GM19193 (cell line): ENCODE data around the gene DOCK10.
A peak's percentile ranks its signal among the peaks of the same experiment; 100 is the strongest.

Experiments used
- POLR2A ChIP-seq: IDR thresholded peaks from 4 replicates; pipeline ENCODE4 v1.6.1; 2011; ENCODE audit not compliant: insufficient read depth, insufficient read length; ENCODE audit errors: extremely low read depth

The DOCK10 gene

DNA sequence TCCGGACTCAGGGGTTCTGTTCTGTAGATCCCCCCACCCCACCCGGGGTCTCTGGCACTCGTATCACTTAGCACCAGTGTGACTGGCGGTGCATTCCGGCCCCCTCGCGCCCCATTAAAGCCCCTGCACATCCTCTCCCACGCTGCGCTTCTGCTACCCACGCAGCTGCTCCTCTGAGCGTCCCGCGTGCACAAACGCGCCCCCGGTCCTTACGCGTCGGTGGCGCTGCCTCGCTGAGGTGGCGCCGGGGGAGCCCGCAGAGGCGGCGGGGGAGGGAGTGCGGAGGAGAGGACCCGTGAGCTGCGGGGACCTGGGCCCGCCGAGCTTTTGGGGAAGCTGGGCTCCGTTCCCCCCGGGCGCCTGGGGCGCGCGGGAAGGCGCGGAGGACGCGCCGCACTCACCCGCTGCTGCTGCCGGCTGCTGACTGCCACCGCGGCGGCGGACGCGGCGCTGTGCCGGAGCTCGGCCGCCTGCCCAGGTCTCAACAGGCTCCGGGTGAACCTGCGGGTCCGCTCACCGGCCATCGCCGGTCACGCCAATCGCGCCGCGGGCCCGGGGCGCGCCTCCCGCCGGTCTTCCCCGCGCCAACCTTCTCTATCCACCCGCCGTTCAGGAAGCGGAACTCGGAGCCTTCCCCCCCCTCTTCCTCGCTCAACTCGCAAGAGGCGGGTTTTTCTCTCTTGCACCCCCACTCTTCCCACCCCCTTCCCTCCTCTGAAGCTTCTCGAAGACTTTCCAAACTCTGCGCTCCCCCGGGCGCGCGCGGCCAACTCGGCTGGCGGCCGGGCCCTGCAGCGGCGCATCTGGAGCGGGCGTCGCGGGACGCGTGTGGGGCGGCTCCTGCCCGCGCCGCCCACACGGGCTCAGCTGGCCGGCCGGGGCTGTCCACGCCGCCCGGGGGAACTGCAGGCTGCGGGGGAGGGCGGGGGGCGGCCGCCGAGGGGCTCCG, at the start of gene DOCK10:
TSS of gene DOCK10 (minus strand) at position 618 of the 949 bp plus-strand sequence. CDS start at position 524, 94 bp downstream.
- TF ChIP-seq POLR2A = peak; percentile 17

DNA sequence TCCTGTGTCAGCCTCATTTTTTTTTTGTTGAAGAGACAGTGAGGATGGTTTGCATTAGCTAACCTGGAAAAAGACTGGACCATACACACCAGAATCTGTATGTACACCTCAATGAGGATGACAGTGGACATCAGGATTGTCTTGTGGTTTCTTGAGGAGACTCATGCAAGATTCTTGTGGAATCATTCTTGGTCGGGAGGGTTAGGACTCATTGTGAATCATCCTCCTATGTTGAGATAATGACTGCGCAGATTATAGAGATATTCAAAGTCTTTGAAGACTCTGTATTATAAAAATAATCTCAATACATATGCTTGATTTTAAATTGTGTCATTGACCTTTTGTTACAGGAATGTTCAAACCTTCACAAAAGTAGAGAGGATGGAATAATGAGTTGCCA, 49.1 kb upstream of the DOCK10 start:
- TF ChIP-seq POLR2A = no peak

DNA sequence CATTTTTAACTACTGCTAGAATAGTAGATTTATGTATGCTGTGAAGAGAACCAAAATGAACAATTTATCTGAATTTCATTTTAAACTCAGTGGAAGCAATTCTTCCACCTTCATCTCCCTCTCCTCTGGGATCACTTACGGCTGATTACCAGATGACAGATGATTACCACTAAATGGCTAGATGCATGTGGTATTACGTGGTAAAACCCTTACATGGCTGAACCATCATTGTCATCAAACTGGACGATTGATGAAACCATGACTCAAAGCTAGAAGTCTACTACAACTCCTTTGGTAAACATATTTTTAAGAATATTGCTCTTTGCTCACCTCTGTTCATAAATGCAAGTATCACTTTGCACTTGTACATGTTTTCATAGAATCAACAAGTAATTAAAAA, 48.5 kb upstream of the DOCK10 start:
- TF ChIP-seq POLR2A = no peak

DNA sequence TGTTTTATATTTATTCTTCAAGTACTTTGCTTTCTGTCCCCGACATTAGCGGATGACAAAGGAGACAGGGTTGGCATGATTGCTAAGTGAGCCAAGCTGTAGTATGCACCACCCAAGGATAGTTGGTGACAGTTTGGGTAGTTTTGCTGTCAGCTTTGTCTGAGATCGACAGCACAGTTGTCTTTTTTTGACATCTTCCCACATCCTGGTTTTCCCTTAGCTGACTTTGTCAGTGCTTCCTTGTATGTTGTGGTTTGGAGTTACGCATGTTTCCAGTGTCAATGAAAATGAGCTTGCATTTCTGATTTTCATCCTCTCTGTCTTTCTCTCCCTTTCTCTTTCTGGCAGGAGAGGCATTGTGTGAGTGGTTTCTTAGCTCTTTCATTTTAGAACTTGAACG, 44.6 kb upstream of the DOCK10 start:
- no peak for TF ChIP-seq POLR2A

DNA sequence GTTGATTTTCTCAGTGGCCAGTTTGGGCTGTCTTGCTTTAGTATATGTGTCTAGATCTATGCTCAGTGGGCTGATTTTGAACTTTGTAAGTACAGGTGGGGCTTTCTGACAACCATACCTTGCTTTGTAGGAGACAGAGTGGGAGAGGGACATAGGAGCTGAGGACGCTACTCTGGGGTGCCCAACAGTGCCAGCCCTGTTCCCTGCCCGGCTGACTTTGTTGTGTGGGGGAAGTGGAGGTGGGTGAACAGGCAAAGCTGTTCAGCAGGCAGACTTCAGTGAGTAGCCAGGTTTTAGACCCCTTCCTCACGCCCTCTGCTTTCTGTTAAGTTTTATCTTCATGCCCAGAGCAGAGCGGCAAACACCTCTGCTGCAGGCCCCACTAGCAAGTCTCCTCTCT, 44.2 kb upstream of the DOCK10 start:
- TF ChIP-seq POLR2A = no peak

DNA sequence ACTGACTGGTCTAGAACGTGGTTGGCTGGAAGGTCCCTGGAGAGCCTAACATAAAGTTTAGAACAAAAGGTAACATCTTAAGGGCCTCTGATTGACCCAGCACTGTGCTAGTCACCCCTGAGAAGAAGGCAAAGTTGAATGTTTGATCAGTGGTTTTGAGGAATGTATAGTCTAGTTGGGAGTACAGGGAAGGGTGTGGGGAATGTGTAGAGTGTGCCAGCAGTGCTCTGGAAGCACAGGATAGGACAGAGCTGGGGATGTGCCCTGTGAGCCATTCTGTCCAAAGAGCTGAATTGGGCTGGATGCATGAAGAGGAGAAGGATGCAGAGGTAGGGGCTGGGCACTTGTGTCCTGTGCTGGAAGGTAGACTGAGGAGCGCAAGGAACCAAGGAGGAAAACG, 41.0 kb upstream of the DOCK10 start:
- TF ChIP-seq POLR2A = no peak

DNA sequence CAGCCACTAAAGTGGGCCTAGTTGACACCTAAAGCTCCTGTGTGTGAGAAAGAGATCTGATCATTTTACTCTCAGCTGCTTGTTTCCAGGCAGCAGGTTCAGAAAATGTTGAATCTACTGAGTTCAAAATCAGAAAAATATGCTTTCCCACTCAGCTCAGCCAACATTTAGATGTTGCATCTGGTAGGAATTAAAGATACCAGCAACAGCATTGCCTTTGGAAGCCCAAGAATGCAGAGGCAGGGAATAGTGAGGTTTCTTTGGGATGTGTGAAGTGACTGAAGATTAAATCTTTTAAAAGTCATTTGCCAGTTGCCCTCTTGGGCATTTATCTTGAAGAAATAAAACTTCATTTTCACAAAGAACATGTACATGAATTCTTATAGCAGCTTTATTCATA, 33.9 kb upstream of the DOCK10 start:
- no peak for TF ChIP-seq POLR2A

DNA sequence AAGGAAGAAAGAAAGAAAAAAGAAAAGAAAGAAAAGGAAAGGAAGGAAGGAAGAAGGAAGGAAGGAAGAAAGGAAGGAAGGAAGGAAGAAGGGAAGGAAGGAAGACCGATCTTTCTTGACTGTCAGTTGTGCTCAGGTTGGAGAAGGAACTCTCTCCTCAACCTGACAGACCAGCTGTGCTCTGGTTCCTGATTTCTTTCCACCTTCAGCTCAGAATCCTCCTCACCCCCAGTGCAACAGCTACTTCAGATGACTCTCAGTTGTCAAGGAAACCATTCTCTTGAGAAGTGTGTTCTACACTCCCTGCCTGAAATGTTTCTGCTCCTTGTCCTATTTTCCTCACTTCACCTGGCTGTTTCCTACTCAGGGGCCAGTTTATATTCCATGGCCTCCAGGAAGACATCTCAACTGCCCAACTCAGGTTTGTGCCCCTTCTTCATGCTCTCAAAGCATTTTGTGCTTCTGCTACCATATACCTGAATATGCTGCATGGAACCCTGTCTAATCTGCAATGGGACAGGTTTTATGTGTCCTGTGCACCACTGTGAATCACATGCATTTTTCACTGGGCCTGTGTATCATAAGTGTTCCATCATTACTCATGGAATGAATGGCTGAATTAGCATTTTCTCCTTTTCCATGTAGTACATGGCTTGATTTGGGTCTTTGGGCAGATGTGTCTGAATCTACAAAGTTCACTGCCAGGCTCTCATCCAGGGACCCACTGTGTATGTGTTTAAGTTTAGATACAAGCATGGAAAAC, 32.8 kb upstream of the DOCK10 start:
- no peak for TF ChIP-seq POLR2A

DNA sequence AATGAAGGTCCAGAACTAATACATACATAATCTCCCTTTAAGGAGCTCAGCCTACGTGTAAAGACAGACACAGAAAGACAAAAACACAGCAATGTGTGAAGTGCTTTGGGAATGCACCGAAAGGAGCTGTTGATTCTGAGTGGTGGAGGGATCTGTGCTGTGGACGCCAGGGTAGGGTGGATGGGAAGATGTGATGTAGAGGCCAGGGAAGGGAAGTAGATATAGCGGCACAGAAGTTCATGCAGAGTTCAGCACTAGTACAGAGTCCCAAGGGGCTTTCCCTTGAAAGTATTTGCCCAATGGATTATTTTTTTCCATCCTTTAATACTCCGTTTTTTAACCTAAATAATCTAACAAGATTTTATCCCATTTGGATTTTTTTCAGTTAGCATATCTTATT, 32.1 kb upstream of the DOCK10 start:
- no peak for TF ChIP-seq POLR2A

DNA sequence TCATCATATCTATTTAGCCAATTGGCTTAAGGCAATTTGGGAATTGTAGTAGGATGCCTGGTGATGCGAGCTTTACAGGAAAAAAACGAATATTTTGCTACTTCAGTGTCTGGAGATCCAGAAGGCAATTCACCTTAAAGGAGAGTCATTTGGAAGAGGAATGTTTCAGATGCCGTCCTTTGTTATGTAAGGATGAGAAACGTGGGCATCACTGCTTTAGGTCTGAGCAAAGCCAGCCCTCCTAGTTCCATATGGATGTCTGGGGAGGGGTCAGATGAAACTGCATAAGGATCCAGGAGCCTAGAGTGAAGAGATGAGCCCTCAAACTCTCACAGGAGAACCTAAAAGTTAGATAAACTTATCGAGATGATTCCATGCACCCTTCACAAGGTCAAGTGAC, 30.9 kb upstream of the DOCK10 start:
- TF ChIP-seq POLR2A = no peak

DNA sequence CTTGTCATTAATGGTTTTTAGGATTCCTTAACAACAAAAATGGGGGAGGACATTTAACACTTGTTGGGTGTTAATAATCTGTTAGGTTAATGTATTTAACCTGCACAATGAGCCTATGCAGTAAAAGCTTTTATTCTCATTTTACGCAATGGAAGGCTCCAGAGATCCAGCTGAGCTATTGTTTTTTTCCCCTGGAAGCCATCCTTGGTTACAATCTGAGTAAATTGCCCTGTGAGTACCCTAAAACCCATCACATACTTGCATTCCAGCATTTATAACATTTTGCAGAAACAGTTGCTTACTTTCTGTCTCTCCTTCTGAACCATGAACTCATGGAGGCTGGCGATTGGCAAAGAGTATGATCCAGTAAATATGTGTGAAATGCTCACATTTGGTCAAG, 30.2 kb upstream of the DOCK10 start:
- no peak for TF ChIP-seq POLR2A

DNA sequence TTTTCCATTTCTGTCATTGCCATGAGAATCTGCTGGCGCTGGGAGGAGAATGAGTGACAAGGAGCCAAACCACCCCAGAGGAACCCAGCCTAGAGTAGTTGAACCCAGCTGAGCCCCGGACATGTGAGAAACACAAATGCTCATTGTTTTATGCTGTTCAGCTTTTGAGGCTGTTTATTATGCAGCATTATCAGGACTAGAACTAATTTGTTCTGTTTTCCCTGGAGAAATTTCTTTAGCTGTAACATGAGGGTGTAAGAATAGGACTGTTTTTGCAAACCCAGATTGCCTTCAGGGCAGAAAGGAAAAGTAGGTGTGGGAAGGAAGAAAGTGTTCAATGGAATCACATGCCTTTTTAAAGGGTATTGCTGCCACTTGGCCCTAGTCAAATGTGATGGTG, 28.5 kb upstream of the DOCK10 start:
- no peak for TF ChIP-seq POLR2A

DNA sequence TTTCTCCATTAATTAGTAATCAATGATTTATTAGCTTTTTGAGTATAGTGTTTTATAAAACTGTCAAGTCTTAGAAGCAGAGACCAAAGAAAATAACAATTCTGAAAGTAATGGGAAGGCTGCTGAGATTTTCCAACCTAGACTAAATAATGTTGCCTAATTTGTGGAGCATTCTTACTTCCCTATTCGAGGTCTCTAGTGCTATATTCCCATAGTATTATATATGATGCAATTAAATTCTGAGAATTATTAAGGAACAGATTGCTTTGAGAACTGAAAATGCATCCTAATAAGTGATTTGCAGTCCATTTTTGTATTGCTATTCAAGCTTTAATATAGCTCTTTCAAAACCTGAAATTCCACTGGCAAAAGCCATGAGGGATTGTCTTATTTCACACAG, 27.7 kb upstream of the DOCK10 start:
- TF ChIP-seq POLR2A = no peak

DNA sequence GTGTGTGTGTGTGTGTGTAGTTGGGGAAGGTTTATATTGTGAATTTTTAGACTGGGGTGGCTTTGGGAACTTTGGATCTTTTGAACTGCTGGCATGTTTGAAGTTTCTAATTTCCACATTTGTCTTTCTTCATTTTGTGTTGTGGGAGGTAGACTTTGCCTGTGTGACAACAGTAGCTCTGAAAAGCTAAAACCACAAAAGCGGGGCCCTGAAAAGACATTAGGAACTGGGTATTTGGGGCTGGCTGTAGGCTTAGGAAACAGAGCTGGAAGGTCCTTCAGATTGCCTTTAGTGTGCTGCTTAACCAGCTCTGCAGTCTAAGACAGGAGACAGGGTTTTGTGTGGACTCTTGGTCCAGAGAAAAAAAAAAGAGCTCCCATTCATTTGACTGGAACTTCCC, 27.2 kb upstream of the DOCK10 start:
- no peak for TF ChIP-seq POLR2A

DNA sequence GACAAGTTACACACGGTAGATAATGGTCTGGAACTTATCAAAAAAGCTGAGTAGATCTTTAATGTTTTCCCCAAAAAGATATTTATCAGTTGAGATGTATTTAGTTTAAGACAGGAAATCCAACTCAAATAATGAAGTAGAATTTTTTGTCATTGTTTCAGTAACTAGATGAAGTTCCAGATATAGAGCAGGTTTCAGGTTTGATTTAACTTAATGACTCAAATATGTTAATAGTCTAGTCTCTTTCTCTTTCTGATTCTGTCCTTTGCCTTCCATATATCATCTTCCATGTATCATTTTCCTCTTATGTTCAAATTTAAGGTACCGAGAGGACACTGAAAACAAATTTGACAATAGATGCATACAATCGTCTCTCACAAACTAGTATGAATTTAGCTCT, 23.6 kb upstream of the DOCK10 start:
- no peak for TF ChIP-seq POLR2A

DNA sequence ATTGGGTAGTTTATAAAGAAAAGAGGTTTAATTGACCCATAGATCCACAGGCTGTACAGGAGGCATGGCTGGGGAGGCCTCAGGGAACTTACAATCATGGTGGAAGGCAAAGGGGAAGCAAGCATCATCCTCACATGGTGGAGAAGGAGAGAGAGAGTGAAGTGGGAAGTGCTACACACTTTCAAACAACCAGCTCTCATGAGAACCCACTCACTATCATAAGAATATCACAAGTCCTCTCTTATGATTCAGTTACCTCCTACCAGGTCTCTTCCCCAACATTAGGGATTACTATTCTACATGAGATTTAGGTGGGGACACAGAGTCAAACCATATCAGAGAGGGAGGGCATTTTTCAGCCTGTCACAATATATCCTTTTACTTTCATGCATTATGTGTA, 22.7 kb upstream of the DOCK10 start:
- TF ChIP-seq POLR2A = no peak

DNA sequence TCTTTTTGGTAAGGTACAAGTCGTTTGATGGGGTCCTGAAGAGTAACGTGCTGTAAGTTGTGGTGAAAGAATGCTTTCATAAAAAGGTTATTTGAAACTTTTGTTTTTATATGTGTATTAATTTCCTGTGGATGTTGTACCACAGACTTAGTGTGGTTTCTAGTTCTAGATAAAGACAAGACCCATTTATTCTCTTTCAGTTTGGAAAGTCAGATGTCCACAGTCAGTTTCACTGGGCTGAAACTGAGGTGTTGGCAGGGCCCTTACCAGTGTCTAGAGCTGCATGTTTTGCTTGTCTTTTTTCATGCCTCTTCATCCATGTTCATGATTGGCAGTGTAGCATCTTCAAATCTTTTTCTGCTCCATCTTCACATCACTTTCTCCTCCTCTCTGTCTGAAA, 22.1 kb upstream of the DOCK10 start:
- no peak for TF ChIP-seq POLR2A
